GM19463 (cell line): Measurements from ENCODE around the gene RBMS3.
"Not testable (repeated sequence)": the region's sequence is repeated elsewhere in the genome, so short reads cannot be mapped to it uniquely, and the experiment has no call there.

Experiments used
- ATAC-seq: cut with Tn5 transposase; IDR thresholded peaks from one replicate; pipeline ENCODE4 v1.9.1; 2021; ENCODE audit warnings: mild to moderate bottlenecking, moderate library complexity; ENCODE audit not compliant: unreplicated experiment

The RBMS3 gene

DNA sequence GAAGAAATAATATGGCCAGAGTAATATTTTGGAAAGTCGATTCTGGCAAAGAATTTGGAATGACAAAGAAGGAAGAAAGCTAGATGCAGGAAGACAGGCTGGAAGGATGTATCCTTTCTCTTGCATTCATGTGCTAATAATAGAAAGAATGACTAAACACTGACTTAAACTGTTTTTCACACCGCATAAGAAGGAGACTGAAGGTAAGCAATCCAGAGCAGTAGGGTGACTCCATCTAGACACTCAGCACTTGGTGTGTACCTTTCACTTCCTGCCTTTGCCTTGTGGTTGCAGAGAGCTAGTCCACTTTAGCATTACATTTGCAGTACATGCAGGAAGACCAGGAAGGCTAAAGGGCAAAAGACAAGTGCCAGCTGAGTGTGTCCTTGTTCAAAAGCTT is 234.6 kb downstream of the RBMS3 start:
- peak; percentile 58 for ATAC-seq

DNA sequence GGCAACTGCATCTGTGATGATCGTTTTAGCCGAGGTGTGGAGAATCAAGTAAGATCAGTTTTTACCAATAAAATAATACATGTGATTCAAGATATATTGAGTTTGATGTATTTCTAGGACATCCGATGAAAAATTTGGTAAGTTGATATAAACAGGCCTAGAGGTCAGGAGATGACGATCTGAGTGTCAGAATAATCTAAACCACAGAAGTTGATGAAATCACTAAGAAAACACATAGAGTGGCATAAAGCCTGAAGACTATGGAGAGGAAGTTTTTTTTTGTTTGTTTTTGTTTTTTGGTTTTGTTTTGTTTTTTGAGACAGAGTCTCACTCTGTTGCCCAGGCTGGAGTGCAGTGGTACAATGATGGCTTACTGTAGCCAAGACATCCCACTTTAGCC is 235.3 kb downstream of the RBMS3 start:
- no peak for ATAC-seq

DNA sequence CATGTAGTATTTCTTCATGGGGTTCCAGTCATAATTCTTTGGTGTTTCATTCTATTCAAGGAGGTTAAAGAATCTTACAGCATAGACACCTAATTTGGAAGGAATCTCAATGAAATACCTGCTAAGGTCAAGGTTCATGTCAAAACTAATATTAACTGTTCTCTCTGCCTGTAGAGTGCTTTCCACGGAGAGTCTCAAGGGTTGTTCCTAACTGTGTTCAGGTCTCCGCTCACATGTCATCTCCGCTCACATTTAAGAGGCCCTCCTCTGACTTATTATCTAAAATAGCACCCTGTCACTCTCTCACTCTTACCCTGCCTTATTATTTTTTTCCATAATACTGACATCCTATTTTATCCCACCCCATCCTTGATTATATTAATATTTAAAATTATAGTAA is 239.9 kb downstream of the RBMS3 start:
- ATAC-seq: no peak

- no peak for ATAC-seq
Observed at GRCh38 chr3:29521293-29521692, 240.4 kb downstream of the RBMS3 start.

- no peak for ATAC-seq
Observed at GRCh38 chr3:29521751-29522150, 240.9 kb downstream of the RBMS3 start.

- not testable (repeated sequence) for ATAC-seq
Observed at GRCh38 chr3:29524433-29524832, 243.6 kb downstream of the RBMS3 start.

GRCh38 chr3:29525254-29525881 is 244.5 kb downstream of the RBMS3 start:
- ATAC-seq: no peak

- no peak for ATAC-seq
Observed at GRCh38 chr3:29527246-29527645, 246.4 kb downstream of the RBMS3 start.

- ATAC-seq: no peak
Observed at GRCh38 chr3:29531644-29532043, 250.8 kb downstream of the RBMS3 start.

GRCh38 chr3:29532473-29532872 is 251.6 kb downstream of the RBMS3 start:
- no peak for ATAC-seq

DNA sequence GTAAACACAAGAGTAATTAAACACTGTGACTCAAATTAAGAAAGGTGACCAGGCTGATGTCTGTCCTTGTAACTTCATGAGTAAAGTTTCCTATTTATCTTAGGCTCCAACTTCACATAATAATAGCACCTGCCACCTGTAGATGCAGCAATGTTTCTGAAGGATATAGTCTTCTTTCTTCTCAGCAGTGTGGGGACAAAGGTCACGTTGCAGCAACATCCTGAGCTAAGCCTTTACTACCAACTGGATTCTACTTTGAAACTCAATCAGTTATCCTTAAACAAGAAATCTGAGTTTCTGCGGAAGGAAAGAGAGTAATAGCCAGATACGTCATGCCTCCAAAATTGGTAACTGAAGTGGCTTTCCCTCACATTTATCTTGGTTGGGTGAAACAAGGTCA is 253.1 kb downstream of the RBMS3 start:
- no peak for ATAC-seq

DNA sequence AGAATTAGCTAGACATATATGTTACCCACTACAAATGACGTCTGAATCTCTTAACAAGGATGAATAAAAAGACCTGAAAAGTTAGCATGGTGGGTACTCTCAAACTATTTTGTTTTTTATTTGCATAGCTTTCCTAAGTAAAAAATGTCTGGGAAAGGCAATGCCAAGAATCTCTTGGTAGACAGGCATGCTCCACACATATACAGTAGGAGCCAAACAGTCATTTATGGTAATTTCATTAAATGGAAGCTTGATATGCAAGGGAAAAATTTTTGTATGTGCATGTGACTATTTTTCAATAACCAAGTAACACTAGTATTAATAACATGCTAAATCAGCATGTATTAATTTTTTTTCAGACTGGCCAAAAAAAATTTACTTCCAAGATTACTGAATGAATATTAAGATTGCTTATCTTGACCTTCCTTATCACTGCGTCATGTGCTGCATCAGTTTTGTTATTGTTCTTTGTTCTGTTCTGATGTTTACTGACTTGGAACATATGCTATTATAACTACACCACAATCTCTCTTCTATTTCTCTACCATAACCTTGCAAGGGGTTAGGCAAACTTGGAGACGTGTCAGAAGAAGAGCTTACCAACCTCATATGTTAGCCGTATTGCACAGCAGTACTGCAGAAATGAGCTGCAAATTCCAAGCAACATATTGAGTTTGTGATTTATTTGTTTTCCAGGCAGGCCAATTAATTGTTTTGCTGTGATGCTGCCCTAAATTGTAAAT is 255.3 kb downstream of the RBMS3 start:
- no peak for ATAC-seq

GRCh38 chr3:29537889-29538609 is 257.2 kb downstream of the RBMS3 start:
- ATAC-seq: no peak

- ATAC-seq: no peak
Observed at GRCh38 chr3:29538610-29538958, 257.7 kb downstream of the RBMS3 start.

DNA sequence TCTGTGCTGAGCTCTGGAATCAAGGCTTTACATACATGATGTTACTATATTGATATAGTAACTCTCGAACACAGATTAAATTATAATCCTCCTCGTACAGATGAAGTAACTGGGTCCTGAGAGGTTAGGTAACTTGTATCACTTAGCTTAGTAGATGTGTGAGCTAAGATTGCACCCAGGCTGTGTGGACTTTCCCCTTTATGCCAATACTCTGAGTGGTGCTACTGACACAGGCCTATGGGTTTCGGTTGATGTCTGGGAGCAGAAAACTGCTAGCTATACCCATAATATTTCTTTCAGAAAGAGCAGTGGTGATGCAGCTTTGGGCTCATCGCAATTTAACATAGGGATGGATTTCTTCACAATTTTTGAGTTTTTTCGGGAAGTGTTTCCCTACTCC is 259.7 kb downstream of the RBMS3 start:
- ATAC-seq: no peak

DNA sequence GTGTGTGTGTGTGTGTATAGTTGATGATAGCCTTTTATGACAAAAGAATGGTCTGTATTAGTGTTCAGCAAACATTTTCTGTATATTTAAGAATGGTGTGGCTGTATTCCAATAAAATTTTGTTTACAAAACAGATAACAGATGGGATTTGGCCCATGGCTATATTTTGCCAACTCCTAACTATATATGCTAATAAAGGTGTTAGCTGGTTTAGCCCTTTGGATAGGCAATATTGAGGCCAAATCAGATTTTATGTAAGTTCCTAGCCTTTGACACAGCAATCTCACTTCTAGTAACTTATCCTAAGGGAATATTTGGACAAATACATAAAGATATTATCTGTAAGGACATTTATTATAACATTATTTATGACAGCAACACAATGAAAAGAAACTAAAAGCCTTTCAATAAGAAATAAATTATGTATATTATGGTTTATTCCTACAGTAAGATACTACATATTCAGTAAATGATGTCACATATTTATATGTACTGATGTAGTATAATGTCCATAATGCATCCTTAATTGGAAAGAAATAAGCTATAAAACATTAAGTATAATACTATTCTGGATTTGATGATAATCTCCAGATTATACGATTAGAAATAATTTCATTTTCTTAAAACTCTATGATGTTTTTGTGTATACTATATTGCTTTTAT is 264.0 kb downstream of the RBMS3 start:
- ATAC-seq: no peak

- no peak for ATAC-seq
Observed at GRCh38 chr3:29545615-29546014, 264.7 kb downstream of the RBMS3 start.

DNA sequence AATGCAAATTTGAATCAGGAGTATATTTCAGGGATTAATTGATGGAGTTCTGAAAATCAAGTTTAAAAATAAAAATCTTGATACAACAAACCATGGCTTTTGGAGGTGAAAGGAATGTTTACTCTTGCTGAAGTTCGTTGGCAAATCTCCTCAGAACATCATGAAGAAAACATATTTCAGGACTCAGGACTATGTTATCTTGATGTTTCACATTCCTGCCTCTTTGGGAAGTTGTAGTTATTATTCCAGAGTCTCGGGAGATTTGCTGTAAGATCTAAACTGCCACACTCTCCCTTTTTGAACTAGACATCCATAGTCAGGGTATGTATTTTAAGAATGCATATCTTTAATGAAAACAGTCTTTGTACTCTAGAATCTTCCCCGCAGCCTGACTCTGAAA is 271.2 kb downstream of the RBMS3 start:
- ATAC-seq: no peak

GRCh38 chr3:29554566-29554965 is 273.7 kb downstream of the RBMS3 start:
- ATAC-seq: no peak

DNA sequence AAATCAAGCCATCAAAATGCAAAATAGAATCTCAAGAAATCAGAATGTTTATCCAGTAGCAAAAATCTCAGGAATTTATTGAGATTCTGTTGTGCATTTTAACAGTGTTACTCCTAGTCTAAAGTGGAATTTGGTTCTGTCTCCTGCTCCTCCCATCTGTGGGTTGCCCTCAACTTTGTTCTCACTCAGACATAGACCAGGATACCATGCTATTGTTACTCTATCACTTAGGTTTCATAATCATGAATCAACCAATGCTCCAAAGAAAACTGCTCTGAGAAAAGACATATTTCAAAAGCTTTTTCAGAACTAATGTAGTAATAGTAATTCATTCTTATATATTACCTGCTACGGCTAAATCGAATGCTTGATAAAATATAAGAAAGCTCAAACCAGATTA is 274.7 kb downstream of the RBMS3 start:
- no peak for ATAC-seq

DNA sequence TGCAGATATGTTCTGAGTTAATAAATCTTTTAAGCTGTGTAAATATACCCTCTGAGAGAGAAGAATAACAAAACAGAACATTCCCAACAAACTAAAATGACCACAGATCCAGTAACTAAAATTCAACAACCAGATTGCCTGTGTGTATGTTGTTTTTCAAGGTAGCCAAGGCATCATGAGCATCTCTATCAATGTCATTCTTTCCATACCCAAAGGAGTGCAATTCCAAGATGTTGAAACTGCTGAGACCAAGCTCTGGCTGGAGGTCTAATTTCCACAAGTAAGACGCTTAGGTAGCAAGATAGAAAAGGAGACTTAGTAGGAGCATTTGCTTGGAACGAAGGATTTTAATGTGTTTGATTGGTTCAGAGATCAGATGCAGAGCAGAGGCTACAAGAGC is 276.3 kb downstream of the RBMS3 start:
- no peak for ATAC-seq

DNA sequence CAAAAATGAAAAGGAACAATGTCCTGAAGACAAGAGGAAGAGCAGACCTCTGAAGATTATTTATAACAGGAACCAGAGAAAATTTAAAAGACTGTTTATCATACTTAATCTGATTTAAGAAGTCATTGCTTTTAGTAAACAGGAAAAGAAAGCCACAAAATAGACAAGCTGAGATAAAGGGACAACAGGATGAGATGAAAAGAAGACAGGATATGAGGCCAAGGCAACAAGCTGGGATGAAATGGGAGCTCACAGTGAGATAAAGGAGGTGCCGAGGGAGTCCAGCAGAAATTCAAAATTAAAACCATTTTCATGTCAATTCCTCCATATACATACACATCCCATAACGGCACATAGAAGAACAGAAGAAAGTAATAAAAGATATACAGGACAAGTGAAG is 277.0 kb downstream of the RBMS3 start:
- ATAC-seq: no peak
